ENCODE data around the gene PF4V1.
A peak's percentile ranks its signal among the peaks of the same experiment; 100 is the strongest.

- TF ChIP-seq EP300 (IDR thresholded peaks at IDR 0.05), result peak in 1 of 2 donors; percentile 67
- peak in 1 of 5 experiments; percentile 11 for TF ChIP-seq CTCF (IDR thresholded peaks at IDR 0.05)
These were observed 44.5 kb downstream of the PF4V1 start for GRCh38 chr4:73897380-73898136.
